ENCODE results near the gene TMEM37. TPM values are rescaled to one million over a fixed set of nuclear protein-coding genes. Genes with fewer than 3 reads are reported as not detected.

TMEM37 gene
- total RNA-seq, 2 donors from 2014 or later = 12.0 to 16.2 TPM

GRCh38 chr2:119440501-119440870 is 8.8 kb downstream of the TMEM37 start:
- peak; percentile 28 for DNase-seq
- Histone ChIP-seq H3K27ac (ENCODE audit: low read depth, low read length) (no peak overlapping the region), H3K9me3 (ENCODE audit: control insufficient read depth, low read length) (no peaks in the 10 kb centered on the region), H3K4me3 (ENCODE audit: low read length) (no peak overlapping the region), H3K4me1 (ENCODE audit: control insufficient read depth, insufficient read depth, low read length) (no peaks in the 10 kb centered on the region), H3K36me3 (ENCODE audit: control insufficient read depth, insufficient read depth, low read length) (no peaks in the 10 kb centered on the region), H3K9ac (ENCODE audit: extremely low read depth, low read length, poor library complexity, severe bottlenecking) (no peak overlapping the region), H3K27me3 (ENCODE audit: control insufficient read depth, insufficient read depth, low read length, poor library complexity, severe bottlenecking) (no peaks in the 10 kb centered on the region)
- 80 to 90% methylated on average over 1 of the region's 1 CpG for whole genome bisulfite sequencing, 2 experiments (ENCODE audit: insufficient coverage in 1 of 2, insufficient read length in 1 of 2)
- Mint-ChIP-seq H3K9me3 (no peaks in the 10 kb centered on the region), H3K27me3 (ENCODE audit: insufficient read depth) (no peaks in the 10 kb centered on the region), H3K27ac (no peak overlapping the region), H3K36me3 (ENCODE audit: low read depth) (peaks cover 2% of the 10 kb centered on the region), H3K4me1 (peaks cover 22% of the 10 kb centered on the region), H3K4me3 (no peak overlapping the region)
- TF ChIP-seq, protein P1, sequence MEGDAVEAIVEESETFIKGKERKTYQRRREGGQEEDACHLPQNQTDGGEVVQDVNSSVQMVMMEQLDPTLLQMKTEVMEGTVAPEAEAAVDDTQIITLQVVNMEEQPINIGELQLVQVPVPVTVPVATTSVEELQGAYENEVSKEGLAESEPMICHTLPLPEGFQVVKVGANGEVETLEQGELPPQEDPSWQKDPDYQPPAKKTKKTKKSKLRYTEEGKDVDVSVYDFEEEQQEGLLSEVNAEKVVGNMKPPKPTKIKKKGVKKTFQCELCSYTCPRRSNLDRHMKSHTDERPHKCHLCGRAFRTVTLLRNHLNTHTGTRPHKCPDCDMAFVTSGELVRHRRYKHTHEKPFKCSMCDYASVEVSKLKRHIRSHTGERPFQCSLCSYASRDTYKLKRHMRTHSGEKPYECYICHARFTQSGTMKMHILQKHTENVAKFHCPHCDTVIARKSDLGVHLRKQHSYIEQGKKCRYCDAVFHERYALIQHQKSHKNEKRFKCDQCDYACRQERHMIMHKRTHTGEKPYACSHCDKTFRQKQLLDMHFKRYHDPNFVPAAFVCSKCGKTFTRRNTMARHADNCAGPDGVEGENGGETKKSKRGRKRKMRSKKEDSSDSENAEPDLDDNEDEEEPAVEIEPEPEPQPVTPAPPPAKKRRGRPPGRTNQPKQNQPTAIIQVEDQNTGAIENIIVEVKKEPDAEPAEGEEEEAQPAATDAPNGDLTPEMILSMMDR (conservative IDR thresholded peaks at IDR 0.05) = no peak

DNA sequence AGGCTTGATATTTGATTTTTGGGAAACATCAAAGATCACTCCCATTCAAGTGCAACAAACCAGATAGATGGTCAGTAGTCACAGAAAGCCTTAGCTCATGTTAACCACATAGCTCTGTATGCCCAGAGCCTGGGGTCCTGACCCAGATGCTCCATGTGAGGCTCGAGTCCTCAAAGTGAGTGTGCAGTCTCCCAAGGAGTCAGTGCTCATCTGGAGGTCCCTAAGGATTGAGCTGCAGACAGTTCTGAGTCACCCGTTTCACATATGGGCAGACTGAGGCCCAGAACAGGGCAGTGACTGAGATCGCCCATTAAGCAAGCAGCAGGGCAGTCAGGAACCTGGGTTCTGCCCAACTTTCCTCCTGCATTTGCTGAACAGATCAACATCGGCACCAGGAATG is 9.2 kb downstream of the TMEM37 start:
- Histone ChIP-seq H3K4me3 (ENCODE audit: low read length) (no peak overlapping the region), H3K4me1 (ENCODE audit: control insufficient read depth, insufficient read depth, low read length) (no peaks in the 10 kb centered on the region), H3K27me3 (ENCODE audit: control insufficient read depth, insufficient read depth, low read length, poor library complexity, severe bottlenecking) (no peaks in the 10 kb centered on the region), H3K36me3 (ENCODE audit: control insufficient read depth, insufficient read depth, low read length) (no peaks in the 10 kb centered on the region), H3K27ac (ENCODE audit: low read depth, low read length) (no peak overlapping the region), H3K9ac (ENCODE audit: extremely low read depth, low read length, poor library complexity, severe bottlenecking) (no peak overlapping the region), H3K9me3 (ENCODE audit: control insufficient read depth, low read length) (no peaks in the 10 kb centered on the region)
- WGBS, 2 experiments (ENCODE audit: insufficient coverage in 1 of 2, insufficient read length in 1 of 2) = 92 to 94% methylated on average over 3 to 4 of the region's 4 CpGs
- TF ChIP-seq, protein P1 (conservative IDR thresholded peaks at IDR 0.05) = no peak
- no peaks in the 10 kb centered on the region for H3K9me3 Mint-ChIP-seq
- DNase-seq = no peak
- peaks cover 2% of the 10 kb centered on the region for H3K36me3 Mint-ChIP-seq (ENCODE audit: low read depth)
- no peak overlapping the region for H3K27ac Mint-ChIP-seq
- H3K27me3 Mint-ChIP-seq (ENCODE audit: insufficient read depth) = no peaks in the 10 kb centered on the region
- H3K4me1 Mint-ChIP-seq = peaks cover 19% of the 10 kb centered on the region
- H3K4me3 Mint-ChIP-seq = no peak overlapping the region

GRCh38 chr2:119441376-119442225 is 9.9 kb downstream of the TMEM37 start:
- Mint-ChIP-seq H3K9me3 (no peaks in the 10 kb centered on the region), H3K4me1 (peaks cover 25% of the 10 kb centered on the region)

More at GRCh38 chr2:119441376-119442225, 9.9 kb downstream of the TMEM37 start:
- Mint-ChIP-seq H3K4me3 (no peak overlapping the region), H3K27me3 (ENCODE audit: insufficient read depth) (peaks cover 2% of the 10 kb centered on the region), H3K36me3 (ENCODE audit: low read depth) (peaks cover 2% of the 10 kb centered on the region), H3K27ac (no peak overlapping the region)
- Histone ChIP-seq H3K4me1 (ENCODE audit: control insufficient read depth, insufficient read depth, low read length) (no peaks in the 10 kb centered on the region), H3K27me3 (ENCODE audit: control insufficient read depth, insufficient read depth, low read length, poor library complexity, severe bottlenecking) (no peaks in the 10 kb centered on the region), H3K36me3 (ENCODE audit: control insufficient read depth, insufficient read depth, low read length) (no peaks in the 10 kb centered on the region), H3K9me3 (ENCODE audit: control insufficient read depth, low read length) (no peaks in the 10 kb centered on the region), H3K9ac (ENCODE audit: extremely low read depth, low read length, poor library complexity, severe bottlenecking) (no peak overlapping the region), H3K27ac (ENCODE audit: low read depth, low read length) (no peak overlapping the region), H3K4me3 (ENCODE audit: low read length) (no peak overlapping the region)
- peak; percentile 43 for DNase-seq
- TF ChIP-seq, protein P1 (conservative IDR thresholded peaks at IDR 0.05) = no peak
- 89 to 100% methylated on average over 5 to 8 of the region's 8 CpGs for WGBS, 2 experiments (ENCODE audit: insufficient coverage in 1 of 2, insufficient read length in 1 of 2)

Measured in endodermal cell (in vitro differentiated cells).